ENCODE results near the gene ACSM5.
"Not testable (repeated sequence)": the region's sequence is repeated elsewhere in the genome, so short reads cannot be mapped to it uniquely, and the experiment has no call there.

Gene ACSM5

GRCh38 chr16:20399185-20399584 lies 10.1 kb upstream of the ACSM5 start:
- no peak for DNase-seq (ENCODE audit: low read depth)

- no peak for DNase-seq (ENCODE audit: low read depth)
These were observed 8.3 kb upstream of the ACSM5 start for GRCh38 chr16:20401066-20401465.

DNA sequence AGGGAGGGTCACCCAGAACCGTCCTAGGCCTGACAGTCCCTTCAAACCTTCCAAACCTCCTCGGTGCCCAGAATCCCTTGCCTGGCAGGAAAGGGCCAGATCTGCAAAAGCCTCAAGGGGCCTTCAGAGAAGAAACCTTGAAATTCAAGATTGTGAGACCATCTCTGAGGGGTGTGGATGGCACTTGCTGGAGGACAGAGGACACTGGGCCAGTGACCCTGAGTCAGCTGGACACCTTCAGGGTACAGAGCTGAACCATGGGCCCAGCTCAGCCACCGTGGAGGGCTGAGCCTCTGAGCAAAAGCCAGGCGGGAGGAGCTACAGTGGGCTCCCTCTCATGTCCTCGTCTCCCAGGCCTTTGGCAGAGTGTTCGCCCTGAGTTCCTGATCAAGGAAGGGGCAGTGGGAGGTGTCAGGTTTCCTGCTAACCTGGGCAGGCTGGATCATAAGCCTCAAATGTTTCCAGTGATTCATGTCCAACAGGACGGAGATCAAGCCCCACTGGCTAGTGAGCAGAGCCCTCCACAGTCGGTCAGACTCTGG lies 7.8 kb upstream of the ACSM5 start:
- no peak for DNase-seq (ENCODE audit: low read depth)

DNA sequence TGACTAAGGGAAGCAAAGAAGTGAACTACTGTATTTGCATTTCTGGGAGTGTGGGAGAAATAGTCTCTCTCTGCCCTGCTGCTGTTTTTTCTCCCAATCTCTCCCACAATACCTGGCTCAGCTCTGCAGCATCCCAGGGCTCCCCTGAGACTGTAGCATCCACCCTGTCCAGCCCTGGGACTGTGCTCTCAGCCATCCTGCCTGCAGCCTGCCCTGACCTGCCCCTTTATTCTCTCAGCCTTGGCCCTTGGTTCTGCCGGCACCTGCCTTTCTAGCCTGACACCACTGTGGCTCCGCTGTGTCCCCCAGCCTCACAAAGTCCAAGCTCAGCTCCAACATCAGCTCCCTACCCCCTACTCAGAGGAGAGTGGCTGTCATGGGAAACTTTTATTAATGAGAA lies 6.7 kb upstream of the ACSM5 start:
- DNase-seq (ENCODE audit: low read depth), result no peak

- no peak for DNase-seq (ENCODE audit: low read depth)
These were observed 4.7 kb upstream of the ACSM5 start, which contains the start of gene PDILT for GRCh38 chr16:20404637-20405036. Gene PDILT (minus strand): TSS chr16:20404737. CDS start chr16:20399300, 5,437 bp downstream.

DNA sequence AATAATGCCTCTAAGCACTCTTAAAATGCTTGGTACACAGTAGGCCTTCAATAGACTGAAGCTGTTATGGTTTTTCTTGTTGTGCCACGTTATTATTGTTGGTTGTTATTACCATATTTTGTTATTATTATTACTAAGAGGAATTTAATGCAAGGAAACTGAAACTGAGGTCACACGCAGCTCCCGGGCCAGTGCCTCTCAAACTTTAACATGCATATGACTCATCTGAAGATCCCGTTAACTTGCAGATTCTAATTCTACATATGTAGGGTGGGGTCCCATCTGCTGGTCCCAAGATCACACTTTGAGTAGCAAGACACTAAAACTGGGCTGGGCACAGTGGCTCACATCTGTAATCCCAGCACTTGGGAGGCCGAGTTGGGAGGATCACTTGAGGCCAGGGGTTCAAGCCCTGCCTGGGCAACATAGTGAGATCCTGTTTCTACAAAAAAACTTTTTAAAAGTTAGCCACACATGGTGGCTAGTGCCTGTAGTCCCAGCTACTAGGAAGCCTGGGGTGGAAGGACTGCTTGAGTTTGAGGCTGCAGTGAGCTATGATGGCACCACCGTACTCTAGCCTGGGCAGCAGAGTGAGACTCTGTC lies 888 bp downstream of the ACSM5 start:
- DNase-seq (ENCODE audit: low read depth), result no peak

GRCh38 chr16:20411055-20411454 lies 1.7 kb downstream of the ACSM5 start:
- no peak for DNase-seq (ENCODE audit: low read depth)

DNA sequence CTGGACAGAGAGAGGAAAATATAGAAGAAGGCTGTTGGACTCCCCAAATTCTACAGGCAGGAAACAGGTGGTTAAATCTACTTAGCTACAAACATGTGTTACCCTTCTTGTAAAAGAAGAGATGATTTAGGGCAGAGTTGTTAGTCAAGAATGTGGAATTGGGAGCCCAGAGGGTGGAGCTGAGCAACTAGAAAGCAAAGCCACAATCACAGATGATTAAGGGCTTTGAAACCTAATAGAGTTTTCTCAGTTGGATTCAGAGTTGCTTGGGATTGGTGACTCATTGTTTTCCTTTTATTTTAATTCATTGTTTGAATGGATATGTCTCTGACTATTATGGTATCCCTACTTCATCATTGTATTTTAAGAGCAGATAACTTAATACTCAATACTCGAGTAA lies 6.2 kb downstream of the ACSM5 start:
- DNase-seq (ENCODE audit: low read depth), result no peak

DNA sequence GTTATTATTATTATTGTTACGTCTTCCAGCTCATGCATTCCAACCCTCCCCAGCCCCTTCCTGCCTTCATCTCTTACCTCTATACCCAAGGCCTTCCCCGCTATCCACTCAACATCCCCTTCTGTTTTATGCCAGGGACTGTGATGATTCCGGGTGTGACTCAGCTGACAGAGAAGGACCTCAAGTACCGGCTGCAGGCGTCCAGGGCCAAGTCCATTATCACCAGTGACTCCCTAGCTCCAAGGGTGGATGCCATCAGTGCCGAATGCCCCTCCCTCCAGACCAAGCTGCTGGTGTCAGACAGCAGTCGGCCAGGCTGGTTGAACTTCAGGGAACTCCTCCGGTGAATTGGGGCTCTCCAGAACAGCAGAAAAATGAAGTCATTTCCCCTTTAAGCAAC lies 9.8 kb downstream of the ACSM5 start:
- DNase-seq (ENCODE audit: low read depth), result not testable (repeated sequence)

DNA sequence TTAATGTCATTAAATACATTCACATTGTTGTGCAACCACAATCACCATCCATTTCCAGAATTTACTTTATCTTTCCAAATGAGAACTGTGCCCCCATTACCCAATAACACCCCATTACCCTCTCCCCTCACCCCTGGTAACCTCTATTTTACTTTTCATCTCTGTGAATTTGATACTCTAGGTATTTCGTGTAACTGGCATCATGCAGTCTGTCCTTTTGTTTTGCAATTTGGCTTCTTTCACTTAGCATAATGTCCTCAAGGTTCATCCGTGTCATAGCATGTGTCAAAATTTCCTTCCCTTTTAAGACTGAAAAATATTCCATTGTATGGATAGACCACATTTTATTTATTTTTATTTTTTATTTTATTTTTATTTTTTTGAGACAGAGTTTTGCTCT lies 12.4 kb downstream of the ACSM5 start:
- DNase-seq (ENCODE audit: low read depth), result not testable (repeated sequence)

GRCh38 chr16:20423772-20424128 lies 14.4 kb downstream of the ACSM5 start:
- DNase-seq (ENCODE audit: low read depth), result not testable (repeated sequence)

DNA sequence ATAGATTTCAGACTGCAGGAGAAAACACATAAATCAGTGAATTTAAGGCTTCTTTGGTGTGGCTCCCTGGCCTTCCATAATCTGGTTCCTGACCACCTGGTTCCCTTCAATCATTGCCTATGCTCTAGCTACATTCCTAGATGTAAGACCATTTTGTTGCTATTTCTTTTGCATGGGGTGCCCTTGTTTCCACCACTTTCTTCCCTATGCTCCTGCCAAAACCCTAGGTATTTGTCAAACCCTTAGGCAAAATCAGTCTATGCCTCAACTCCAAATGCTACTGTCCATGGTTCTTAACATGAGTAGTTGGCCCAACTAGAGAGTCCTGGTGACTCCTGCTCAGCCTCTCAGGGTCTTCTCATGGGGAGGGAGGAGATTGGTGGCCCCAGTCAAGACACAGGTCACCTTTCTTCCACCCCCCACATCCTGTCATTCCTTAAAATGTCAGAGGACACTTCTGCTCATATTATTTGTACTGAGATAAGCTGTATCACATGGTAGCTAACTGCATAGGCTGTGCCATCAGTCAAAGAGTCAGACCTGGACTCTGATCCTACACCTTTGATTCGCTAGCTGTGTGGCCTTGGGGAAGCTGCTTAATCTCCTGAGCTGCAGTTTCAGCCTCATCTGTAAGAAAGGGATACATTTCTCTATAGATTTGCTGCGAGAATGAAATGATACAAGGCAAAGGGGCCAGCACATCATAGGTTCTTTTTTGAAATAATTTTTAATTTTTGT lies 15.0 kb downstream of the ACSM5 start:
- DNase-seq (ENCODE audit: low read depth), result no peak

DNA sequence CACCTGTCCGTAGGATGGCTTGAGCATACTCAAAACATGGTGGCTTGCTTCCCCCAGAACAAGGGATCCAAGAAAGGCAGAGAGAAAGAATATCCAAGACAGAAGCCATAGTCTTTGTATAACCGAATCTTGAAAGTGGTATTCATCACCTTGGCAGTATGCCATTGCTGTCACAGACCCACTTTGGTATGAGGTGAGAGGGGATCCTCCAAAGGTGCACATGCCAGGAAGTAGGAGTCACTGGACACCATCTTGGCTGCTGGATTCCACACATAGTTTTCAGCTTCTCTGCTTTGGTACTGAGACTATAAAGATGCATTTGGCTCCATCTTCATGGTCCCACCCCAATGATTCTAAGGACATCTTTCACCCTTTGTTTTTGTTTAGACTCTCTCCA lies 18.1 kb downstream of the ACSM5 start:
- not testable (repeated sequence) for DNase-seq (ENCODE audit: low read depth)

DNA sequence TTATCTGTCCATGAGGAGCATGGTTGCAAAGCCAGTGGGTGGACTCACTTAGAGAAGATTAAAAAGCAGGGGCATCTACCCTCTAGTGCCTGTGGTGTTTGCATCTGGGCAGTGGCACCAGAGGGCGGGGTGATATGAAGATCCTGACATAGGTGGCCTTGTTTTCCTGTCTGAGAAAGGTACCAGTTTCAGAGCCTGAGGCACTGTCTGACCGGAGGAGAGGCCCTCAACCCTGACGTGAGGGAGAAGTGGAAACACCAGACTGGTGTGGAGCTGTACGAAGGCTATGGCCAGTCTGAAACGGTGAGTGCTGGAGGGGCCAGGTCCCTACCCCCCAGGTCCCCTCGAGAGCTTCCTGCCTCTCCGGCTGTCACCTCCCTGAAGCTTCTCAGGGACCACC lies 20.2 kb downstream of the ACSM5 start:
- not testable (repeated sequence) for DNase-seq (ENCODE audit: low read depth)

- not testable (repeated sequence) for DNase-seq (ENCODE audit: low read depth)
These were observed 21.1 kb downstream of the ACSM5 start for GRCh38 chr16:20430480-20430879.

- DNase-seq (ENCODE audit: low read depth), result no peak
These were observed 21.6 kb downstream of the ACSM5 start for GRCh38 chr16:20430948-20431347.

- not testable (repeated sequence) for DNase-seq (ENCODE audit: low read depth)
These were observed 29.6 kb downstream of the ACSM5 start for GRCh38 chr16:20438950-20439349.

- DNase-seq (ENCODE audit: low read depth), result not testable (repeated sequence)
These were observed 30.5 kb downstream of the ACSM5 start for GRCh38 chr16:20439820-20440231.

DNA sequence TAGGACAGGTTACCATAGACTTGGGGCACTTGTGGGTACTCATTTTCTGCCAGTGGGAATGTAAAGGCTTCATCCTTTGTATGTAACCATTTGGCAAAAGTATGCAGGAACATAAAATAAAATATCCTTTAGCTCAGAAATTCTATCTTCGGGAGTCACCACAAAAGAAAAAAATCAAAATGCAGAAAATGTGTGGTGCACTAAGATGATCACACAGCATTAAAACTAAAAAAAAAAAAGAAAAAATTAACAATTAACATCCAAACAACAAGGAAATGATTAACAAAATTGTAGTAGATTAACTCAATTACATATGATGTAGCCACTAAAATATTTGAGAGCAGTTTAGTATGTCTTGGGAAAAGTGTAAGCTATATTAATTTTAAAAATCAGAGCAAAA lies 31.4 kb downstream of the ACSM5 start:
- DNase-seq (ENCODE audit: low read depth), result not testable (repeated sequence)

GRCh38 chr16:20441191-20441590 lies 31.9 kb downstream of the ACSM5 start:
- no peak for DNase-seq (ENCODE audit: low read depth)

GRCh38 chr16:20441859-20442258 lies 32.5 kb downstream of the ACSM5 start:
- DNase-seq (ENCODE audit: low read depth), result not testable (repeated sequence)

DNA sequence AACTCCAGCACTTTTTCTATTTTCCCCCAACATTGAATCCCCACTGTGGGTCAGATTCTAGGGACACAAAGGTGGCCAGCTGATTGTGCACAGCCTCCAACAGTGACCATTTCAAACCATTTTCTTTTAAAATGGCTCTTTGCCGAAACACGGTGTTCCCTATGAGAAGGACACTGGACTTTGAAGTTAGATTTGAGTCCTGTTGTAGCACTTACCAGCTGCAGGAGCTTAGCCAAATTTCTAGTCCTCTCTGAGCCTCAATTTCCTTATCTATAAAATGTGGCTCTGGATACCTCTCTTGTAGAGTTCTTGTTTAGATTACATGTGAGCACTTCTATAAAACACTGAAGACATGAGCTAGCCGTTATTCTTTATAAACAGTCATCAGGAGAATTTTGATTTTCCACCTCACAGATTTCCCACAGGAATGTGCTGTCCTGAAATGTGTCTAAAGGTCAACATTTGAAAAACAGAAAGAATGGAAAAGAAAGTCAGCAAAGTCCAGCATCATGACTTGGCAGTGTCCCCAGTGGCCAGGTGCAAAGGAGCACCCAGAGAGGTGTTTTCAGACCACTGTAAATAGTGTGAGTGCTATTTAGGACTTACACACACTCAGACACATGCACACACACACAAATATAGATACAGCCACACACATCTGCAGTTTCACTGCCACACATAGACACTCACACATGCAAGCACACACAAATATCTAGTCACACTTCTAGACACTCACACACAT lies 37.5 kb downstream of the ACSM5 start:
- DNase-seq (ENCODE audit: low read depth), result not testable (repeated sequence)

- not testable (repeated sequence) for DNase-seq (ENCODE audit: low read depth)
These were observed 42.0 kb downstream of the ACSM5 start, which contains the start of gene ACSM2A for GRCh38 chr16:20451364-20451763. Gene ACSM2A (plus strand): TSS chr16:20451521. CDS start chr16:20460115, 8,594 bp downstream.

Measured in stimulated activated CD8-positive, alpha-beta memory T cell treated with anti-CD3 and anti-CD28 coated beads, Interleukin-4, amount 100 ng/mL, for 24 hours (primary cell).